HEK293T (cell line): ENCODE results near the gene NDUFB5.

Source experiments
- CTCF ChIA-PET: fragments of 350-600 bp; formaldehyde crosslinking; extraction: SDS; loops from one replicate; lab custom pipeline; 2021; ENCODE audit warnings: antibody characterized with exemption, inconsistent platforms; lab: Yijun Ruan, JAX
- POLR2A ChIA-PET: fragments of 350-600 bp; formaldehyde crosslinking; extraction: SDS; loops from one replicate; lab custom pipeline; 2020; ENCODE audit warnings: antibody characterized with exemption, inconsistent platforms; lab: Yijun Ruan, JAX
- DNase-seq: peaks from one replicate; pipeline ENCODE4 v3.0.0; 2012; ENCODE audit warnings: mixed read lengths; ENCODE audit errors: extremely low spot score
- ARNT ChIP-seq: fragments of 450-650 bp; IDR thresholded peaks from 2 replicates; pipeline ENCODE4 v1.6.1; 2017; ENCODE audit warnings: mild to moderate bottlenecking
- BHLHE40 ChIP-seq: fragments of 450-650 bp; IDR thresholded peaks from 2 replicates; pipeline ENCODE4 v1.6.1; 2016; ENCODE audit warnings: mild to moderate bottlenecking, moderate library complexity, borderline replicate concordance
- CTBP1 ChIP-seq: fragments of 450-650 bp; IDR thresholded peaks from 2 replicates; pipeline ENCODE4 v1.6.1; 2016; ENCODE audit warnings: borderline replicate concordance
- ELF4 ChIP-seq: fragments of 450-650 bp; IDR thresholded peaks from 2 replicates; pipeline ENCODE4 v1.6.1; 2017; ENCODE audit warnings: antibody characterized with exemption
- FOXA1 ChIP-seq: fragments of 450-650 bp; IDR thresholded peaks from 2 replicates; pipeline ENCODE4 v1.6.1; 2016; ENCODE audit warnings: mild to moderate bottlenecking
- FOXK2 ChIP-seq: fragments of 450-650 bp; IDR thresholded peaks from 2 replicates; pipeline ENCODE4 v1.6.1; 2016; ENCODE audit warnings: mild to moderate bottlenecking
- FOXM1 ChIP-seq: fragments of 450-650 bp; IDR thresholded peaks from 2 replicates; pipeline ENCODE4 v1.6.1; 2017; ENCODE audit warnings: mild to moderate bottlenecking, borderline replicate concordance
- HDGF ChIP-seq: fragments of 450-650 bp; IDR thresholded peaks from 2 replicates; pipeline ENCODE4 v1.6.1; 2017; ENCODE audit warnings: antibody characterized with exemption, borderline replicate concordance
- L3MBTL2 ChIP-seq: fragments of 450-650 bp; conservative IDR thresholded peaks from 2 replicates; pipeline ENCODE4 v1.6.1; 2016; ENCODE audit warnings: mild to moderate bottlenecking
- LEF1 ChIP-seq: fragments of 450-650 bp; IDR thresholded peaks from 2 replicates; pipeline ENCODE4 v1.6.1; 2017; ENCODE audit warnings: mild to moderate bottlenecking, borderline replicate concordance
- NFRKB ChIP-seq: fragments of 450-650 bp; IDR thresholded peaks from 2 replicates; pipeline ENCODE4 v1.6.1; 2016; ENCODE audit warnings: mild to moderate bottlenecking, moderate library complexity
- PKNOX1 ChIP-seq: fragments of 450-650 bp; IDR thresholded peaks from 2 replicates; pipeline ENCODE4 v1.6.1; 2016
- SP1 ChIP-seq: fragments of 450-650 bp; IDR thresholded peaks from 2 replicates; pipeline ENCODE4 v1.6.1; 2017
- SUZ12 ChIP-seq: fragments of 450-650 bp; IDR thresholded peaks from 2 replicates; pipeline ENCODE4 v1.6.1; 2016; ENCODE audit warnings: mild to moderate bottlenecking
- TARDBP ChIP-seq: fragments of 450-650 bp; IDR thresholded peaks from 2 replicates; pipeline ENCODE4 v1.6.1; 2016
- ZNF384 ChIP-seq: fragments of 450-650 bp; IDR thresholded peaks from 2 replicates; pipeline ENCODE4 v1.6.1; 2016

NDUFB5 gene

GRCh38 chr3:179661777-179662176 lies 57.2 kb downstream of the NDUFB5 start:
- CTCF ChIA-PET, result no interaction called here
- POLR2A ChIA-PET, result interaction anchor here (1.7 kb wide), 1 partner anchor 9 kb away, joined by 6 read pairs; the partner anchor contains the start of gene USP13
- no peak for DNase-seq
- no peak for TF ChIP-seq CTBP1
- TF ChIP-seq FOXK2, result no peak
- TF ChIP-seq L3MBTL2, result no peak
- no peak for TF ChIP-seq TARDBP
- no peak for TF ChIP-seq SP1
- no peak for TF ChIP-seq SUZ12
- no peak for TF ChIP-seq ELF4
- TF ChIP-seq ARNT, result no peak
- TF ChIP-seq PKNOX1, result no peak
- TF ChIP-seq NFRKB, result no peak
- TF ChIP-seq ZNF384, result no peak
- no peak for TF ChIP-seq BHLHE40
- no peak for TF ChIP-seq FOXA1
- TF ChIP-seq HDGF, result no peak
- TF ChIP-seq LEF1, result no peak

- TF ChIP-seq L3MBTL2 (no peak), FOXK2 (no peak), ELF4 (no peak), TARDBP (no peak), CTBP1 (no peak)
- ChIA-PET POLR2A (no interaction called here), CTCF (no interaction called here)
- DNase-seq, result no peak
Observed at GRCh38 chr3:179663093-179663492, 58.5 kb downstream of the NDUFB5 start.

- TF ChIP-seq ARNT (no peak), PKNOX1 (no peak), L3MBTL2 (no peak), FOXA1 (no peak), FOXM1 (no peak), NFRKB (no peak), SP1 (no peak), TARDBP (no peak), LEF1 (no peak), HDGF (no peak), ZNF384 (no peak), SUZ12 (no peak)
- ChIA-PET CTCF (no interaction called here), POLR2A (interaction anchor here (1.1 kb wide), 1 partner anchor 14 kb away, joined by 3 read pairs; the partner anchor contains the start of gene USP13)
- no peak for DNase-seq
Observed at GRCh38 chr3:179666030-179666429, 61.4 kb downstream of the NDUFB5 start.

- TF ChIP-seq BHLHE40 (no peak), HDGF (no peak), SP1 (no peak)
- DNase-seq, result no peak
- CTCF ChIA-PET, result no interaction called here
Observed at GRCh38 chr3:179666436-179667035, 61.9 kb downstream of the NDUFB5 start.

DNA sequence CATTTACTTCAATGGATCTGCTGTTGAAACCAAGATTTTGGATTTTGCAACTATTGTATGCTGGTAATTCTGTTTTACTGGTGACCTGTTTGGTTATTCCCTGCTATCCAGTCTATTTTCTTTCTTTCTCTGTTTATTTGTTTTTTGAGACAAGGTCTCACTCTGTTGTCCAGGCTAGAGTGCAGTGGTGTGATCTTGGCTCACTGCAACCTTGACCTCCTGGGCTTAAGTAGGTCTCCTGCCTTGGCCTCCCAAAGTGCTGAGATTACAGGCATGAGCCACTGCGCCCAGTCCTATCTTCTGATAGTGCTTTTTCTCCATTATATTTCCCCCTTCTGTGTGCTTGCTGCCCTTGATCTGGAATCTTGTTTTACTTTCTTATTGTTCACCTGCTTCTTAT lies 63.8 kb downstream of the NDUFB5 start:
- CTCF ChIA-PET, result no interaction called here
- no peak for DNase-seq
- no peak for TF ChIP-seq FOXK2
- TF ChIP-seq PKNOX1, result no peak
- TF ChIP-seq ARNT, result no peak
- no peak for TF ChIP-seq LEF1
- no peak for TF ChIP-seq ZNF384
- TF ChIP-seq L3MBTL2, result no peak
- TF ChIP-seq NFRKB, result no peak
- no peak for TF ChIP-seq CTBP1
- POLR2A ChIA-PET, result no interaction called here

More at GRCh38 chr3:179666436-179667035, 61.9 kb downstream of the NDUFB5 start:
- POLR2A ChIA-PET, result interaction anchor here (1.1 kb wide), 1 partner anchor 14 kb away, joined by 3 read pairs; the partner anchor contains the start of gene USP13

- DNase-seq, result no peak
- ChIA-PET CTCF (no interaction called here), POLR2A (no interaction called here)
- no peak for TF ChIP-seq ELF4
- TF ChIP-seq FOXM1, result no peak
- TF ChIP-seq SP1, result no peak
- no peak for TF ChIP-seq TARDBP
- no peak for TF ChIP-seq FOXA1
- TF ChIP-seq HDGF, result no peak
- no peak for TF ChIP-seq ZNF384
- no peak for TF ChIP-seq NFRKB
- no peak for TF ChIP-seq L3MBTL2
- no peak for TF ChIP-seq BHLHE40
- no peak for TF ChIP-seq FOXK2
- no peak for TF ChIP-seq LEF1
- TF ChIP-seq CTBP1, result no peak
- no peak for TF ChIP-seq PKNOX1
- TF ChIP-seq ARNT, result no peak
- TF ChIP-seq SUZ12, result no peak
Observed at GRCh38 chr3:179670311-179670710, 65.7 kb downstream of the NDUFB5 start.
